NCI-H748 treated with DMSO at 0.1 percent for 48 hours (cell line): Measurements from ENCODE around the gene ABCA1.
"Not testable (repeated sequence)": the region's sequence is repeated elsewhere in the genome, so short reads cannot be mapped to it uniquely, and the experiment has no call there.

Experiments used
- DNase-seq: peaks from one replicate; lab custom pipeline; 2025; lab: John Stamatoyannopoulos, UW

ABCA1 gene

GRCh38 chr9:104905153-104905901 lies 22.6 kb downstream of the ABCA1 start:
- DNase-seq = no peak

DNA sequence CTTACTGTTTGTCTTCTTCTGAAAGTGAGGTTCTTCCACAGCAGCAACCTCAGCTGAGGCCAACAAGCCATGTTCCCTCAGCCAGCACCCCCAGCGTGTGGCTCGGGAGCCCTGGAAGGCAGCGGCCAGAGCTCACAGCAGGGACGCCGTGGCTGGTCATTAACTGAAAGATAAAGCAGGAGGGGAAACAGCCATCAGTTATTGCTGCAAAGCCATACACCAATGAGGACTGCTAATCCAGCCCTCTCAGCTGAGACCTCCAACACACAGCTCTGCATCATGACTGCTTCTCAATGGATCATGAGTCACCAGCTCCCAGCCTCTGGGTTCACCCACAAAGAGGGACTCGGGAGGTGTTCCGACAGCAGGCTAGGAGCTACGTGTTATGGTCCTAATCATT lies 24.3 kb downstream of the ABCA1 start:
- DNase-seq = no peak

GRCh38 chr9:104900871-104901270 lies 27.1 kb downstream of the ABCA1 start:
- no peak for DNase-seq

GRCh38 chr9:104900324-104900723 lies 27.6 kb downstream of the ABCA1 start:
- no peak for DNase-seq

DNA sequence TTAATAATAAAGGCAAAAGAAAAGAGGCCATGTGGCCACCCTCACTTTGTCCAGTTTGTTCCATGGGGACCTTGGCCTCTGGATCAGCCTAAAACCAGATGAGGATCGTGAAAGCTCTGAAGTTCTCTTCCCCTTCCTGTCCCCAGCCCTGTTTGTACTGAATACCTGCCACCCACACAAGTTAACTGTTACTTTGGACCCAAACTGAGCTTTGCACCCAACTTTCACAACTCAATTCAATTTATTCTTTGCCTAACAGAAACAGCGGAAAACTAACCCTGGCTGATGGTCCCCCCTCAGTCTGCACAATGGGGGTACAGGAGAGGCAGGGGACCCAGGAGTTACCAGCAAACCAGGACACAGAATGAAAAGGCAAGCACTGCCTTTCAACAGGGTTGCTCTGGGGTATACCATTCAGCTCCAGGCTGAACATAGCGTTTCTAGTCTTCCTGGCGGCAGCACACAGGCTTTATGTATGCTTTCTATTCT lies 28.2 kb downstream of the ABCA1 start:
- DNase-seq = no peak

GRCh38 chr9:104898376-104898775 lies 29.6 kb downstream of the ABCA1 start:
- DNase-seq = not testable (repeated sequence)

- no peak for DNase-seq
Measured at GRCh38 chr9:104896131-104896530, 31.8 kb downstream of the ABCA1 start.

DNA sequence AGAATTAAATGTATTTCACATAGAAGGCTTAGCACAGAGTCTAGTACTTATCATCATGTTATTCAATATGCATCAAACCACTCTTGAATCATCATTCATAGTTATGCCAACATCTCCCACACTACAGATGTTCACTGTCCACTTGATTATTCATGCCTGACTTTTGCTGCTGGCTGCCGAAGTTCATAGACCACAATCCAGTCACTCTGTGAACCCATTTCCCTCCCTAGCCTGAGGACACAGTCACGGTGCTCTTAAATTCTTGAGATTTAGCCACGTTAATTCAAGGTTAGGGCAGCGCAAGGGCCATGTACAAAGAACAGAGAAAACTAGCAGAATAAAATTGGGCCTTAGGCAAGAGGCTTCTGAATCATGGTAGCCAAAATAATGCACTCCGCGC lies 32.4 kb downstream of the ABCA1 start:
- no peak for DNase-seq

DNA sequence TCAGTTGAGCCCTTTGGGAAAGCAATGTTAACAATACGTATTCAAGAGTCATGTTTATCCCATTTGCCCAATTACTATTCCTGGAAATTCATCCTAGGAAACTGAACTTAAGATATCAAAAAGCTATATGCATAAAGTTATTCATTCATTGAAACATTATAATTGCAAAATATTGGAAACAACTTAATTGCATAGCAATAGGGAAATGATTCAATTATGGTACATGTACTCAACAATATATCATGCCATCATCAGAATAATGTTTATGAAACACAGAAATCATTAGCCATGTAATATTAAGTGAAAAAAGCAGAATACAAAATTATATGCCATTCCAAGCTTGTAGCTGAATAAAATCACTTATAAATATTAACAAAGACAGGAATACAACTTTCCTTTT lies 35.3 kb downstream of the ABCA1 start:
- no peak for DNase-seq

- DNase-seq = no peak
Measured at GRCh38 chr9:104890433-104890770, 37.6 kb downstream of the ABCA1 start.

GRCh38 chr9:104885818-104886709 lies 41.9 kb downstream of the ABCA1 start:
- no peak for DNase-seq

GRCh38 chr9:104883169-104883568 lies 44.8 kb downstream of the ABCA1 start:
- DNase-seq = no peak

DNA sequence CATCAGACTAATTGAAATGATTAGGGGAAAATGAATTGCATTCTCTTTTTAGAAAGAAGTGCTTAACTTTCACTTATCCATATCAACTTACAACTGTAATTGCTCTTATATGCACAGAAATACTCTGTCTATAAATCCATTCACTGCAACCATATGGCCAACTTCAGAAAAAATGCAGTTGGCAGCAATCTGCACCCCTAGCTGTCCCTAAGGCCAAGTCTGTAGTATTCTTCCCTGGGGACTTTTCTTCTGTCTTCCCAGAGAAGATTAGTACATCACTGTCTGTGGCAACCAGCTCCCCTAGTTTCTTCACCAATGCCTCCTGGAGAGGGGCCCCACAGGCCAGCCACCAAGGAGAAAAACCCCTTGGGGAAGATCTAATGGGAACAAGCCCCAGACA lies 45.4 kb downstream of the ABCA1 start:
- no peak for DNase-seq

DNA sequence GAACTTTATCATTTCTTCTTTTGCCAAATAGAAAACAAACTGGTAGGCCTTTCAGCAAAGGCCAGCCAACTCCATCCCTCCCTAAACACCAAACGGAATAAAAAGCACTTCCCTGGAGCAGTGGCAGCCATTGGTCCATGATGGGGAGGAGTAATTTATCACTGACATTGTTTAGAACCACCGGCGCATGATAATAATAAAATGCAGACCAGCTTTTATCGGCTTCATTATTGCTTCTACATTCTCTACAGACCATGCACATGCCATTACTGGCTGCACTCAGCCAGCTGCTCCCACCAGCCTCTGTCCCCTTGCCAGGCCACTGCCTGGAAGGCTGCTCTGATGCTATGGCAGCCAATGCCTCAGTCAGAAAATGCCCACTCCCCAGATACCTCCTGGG lies 45.9 kb downstream of the ABCA1 start:
- no peak for DNase-seq

GRCh38 chr9:104879555-104880309 lies 48.2 kb downstream of the ABCA1 start:
- no peak for DNase-seq

DNA sequence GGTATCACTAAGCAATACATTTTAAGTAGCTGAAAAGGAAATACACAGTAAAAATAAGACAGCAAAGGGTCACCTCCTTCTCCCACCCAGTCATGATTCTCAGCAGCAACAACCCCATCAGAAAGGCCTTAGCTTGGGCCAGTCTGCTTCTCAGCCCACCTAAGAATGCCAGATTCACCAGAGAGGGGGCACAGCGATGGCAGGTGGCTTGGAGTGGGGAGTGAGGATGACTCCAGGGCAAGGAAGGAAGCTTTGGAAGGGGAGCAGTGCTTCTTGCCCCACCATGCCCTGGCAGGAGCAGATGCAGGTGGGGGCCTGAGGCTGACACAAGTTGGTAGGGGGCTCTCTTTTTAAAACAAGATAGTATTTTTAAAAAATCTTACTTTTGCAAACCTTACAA lies 51.4 kb downstream of the ABCA1 start:
- DNase-seq = no peak

- no peak for DNase-seq
Measured at GRCh38 chr9:104875897-104876296, 52.1 kb downstream of the ABCA1 start.

GRCh38 chr9:104875320-104875719 lies 52.6 kb downstream of the ABCA1 start:
- no peak for DNase-seq

DNA sequence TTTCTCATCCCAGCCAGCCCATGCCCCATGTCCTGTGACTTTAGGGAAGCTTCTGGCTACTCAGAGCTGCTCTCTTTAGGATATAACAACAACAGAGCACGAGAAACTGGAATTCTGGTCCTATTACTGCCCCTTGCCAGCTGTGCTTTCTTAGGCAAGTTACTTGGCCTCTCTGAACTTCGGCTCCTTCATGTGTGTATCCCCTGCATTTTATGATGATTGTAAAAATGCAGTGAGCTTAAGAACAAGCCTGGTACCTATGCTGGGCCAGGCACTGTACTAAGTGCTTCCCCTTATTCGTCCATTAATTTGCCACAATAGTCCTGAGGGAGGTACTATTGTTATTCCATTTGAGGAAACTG lies 54.5 kb downstream of the ABCA1 start:
- no peak for DNase-seq

DNA sequence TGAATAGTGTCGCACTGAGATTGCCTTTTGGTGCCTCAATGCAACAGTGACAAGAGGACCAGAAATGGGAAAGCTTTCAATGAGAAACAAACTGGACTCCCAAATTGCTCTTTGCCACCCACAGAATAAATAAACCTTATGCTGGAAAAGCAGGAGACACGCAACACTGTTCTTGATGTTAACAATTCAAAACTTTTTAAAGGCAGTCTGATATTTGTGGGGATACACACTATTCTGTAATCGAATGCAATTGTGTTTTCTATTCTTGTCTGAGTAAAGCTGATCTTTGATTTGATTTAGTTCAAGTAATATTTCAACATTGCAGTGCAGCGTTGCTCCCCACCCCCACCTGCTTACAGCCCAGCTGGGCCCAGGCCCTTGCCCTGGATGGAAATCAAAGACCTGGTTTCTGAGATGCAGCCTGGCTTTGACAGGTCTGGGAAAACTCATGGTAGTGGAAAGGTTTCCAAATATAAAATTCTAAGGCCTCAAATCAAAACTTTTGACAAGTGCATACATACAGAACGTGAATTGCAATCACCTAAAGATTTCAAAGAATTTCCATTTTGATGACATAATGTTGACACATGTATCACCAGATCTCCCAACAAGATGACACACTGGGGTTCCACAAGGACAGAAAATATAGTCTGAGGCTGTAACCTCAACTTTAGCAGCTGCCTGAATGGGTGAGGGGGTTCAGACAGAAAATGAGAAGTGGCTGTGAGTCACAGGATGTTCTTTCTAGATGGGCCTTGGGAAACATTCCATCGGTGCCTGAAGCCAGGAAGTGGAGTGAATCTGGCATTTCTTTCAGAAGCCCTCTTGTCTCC lies 55.1 kb downstream of the ABCA1 start:
- no peak for DNase-seq

DNA sequence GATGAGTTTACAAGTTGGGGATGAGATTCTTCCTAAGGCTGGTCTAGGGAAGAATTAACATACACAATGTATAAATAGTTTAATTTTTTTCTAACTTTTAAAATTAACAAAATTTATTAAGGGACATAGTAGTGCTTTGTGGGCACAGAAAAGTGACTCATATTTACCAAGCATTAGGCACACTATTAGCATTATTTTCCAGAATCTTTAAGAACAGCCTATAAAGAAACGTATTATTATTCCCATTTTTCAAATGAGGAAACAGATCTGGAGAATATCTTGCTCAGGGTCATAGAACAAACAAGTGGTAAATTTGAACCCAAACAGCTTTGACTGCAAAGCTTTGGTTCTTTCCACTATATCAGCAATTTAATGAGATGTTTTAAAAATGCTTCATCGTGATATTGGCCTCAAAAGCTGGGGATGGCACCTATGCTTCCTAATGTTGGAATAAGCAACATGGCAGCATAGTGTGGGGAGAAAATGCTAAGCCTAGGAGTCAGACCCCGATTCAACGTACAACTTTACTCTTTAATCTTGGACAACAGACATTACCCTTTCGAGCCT lies 55.9 kb downstream of the ABCA1 start:
- DNase-seq = no peak
